LNCaP clone FGC (cell line): ENCODE data around the gene CYP24A1.

ENCODE experiments used
- DNase-seq: peaks from one replicate; pipeline ENCODE4 v3.0.0-alpha.2; 2011; ENCODE audit warnings: low read depth
- H3K4me3 ChIP-seq: 2 replicates; pipeline ENCODE4 v1.5.1; 2011; ENCODE audit warnings: mild to moderate bottlenecking, low read depth, low read length, control low read depth
- CTCF ChIP-seq: IDR thresholded peaks from 2 replicates; pipeline ENCODE4 v1.5.1; 2012; ENCODE audit warnings: mild to moderate bottlenecking; ENCODE audit not compliant: control insufficient read depth, insufficient read depth; ENCODE audit errors: extremely low read depth

CYP24A1 gene

GRCh38 chr20:54197621-54198604 lies 24.1 kb upstream of the CYP24A1 start:
- no peak for DNase-seq
- no peak overlapping the region for H3K4me3 ChIP-seq
- TF ChIP-seq CTCF = peak; percentile 46

GRCh38 chr20:54195483-54196472 lies 22.0 kb upstream of the CYP24A1 start:
- H3K4me3 ChIP-seq = no peak overlapping the region
- no peak for DNase-seq
- TF ChIP-seq CTCF = no peak

- TF ChIP-seq CTCF = no peak
- DNase-seq = no peak
- no peak overlapping the region for H3K4me3 ChIP-seq
Measured at GRCh38 chr20:54194724-54195438, 21.1 kb upstream of the CYP24A1 start.

GRCh38 chr20:54193817-54194216 lies 20.0 kb upstream of the CYP24A1 start:
- H3K4me3 ChIP-seq = no peak overlapping the region
- TF ChIP-seq CTCF = no peak
- DNase-seq = no peak

GRCh38 chr20:54190217-54190616 lies 16.4 kb upstream of the CYP24A1 start:
- TF ChIP-seq CTCF = no peak
- DNase-seq = no peak
- H3K4me3 ChIP-seq = no peak overlapping the region

GRCh38 chr20:54189630-54190029 lies 15.8 kb upstream of the CYP24A1 start:
- no peak overlapping the region for H3K4me3 ChIP-seq
- no peak for TF ChIP-seq CTCF
- DNase-seq = no peak
